Nephron progenitor cell (in vitro differentiated cells): ENCODE data around the gene PCDH15.

Source experiments
- DNase-seq: peaks from one replicate; pipeline ENCODE4 v3.0.0; 2021
- H3K27ac Mint-ChIP-seq: 2 replicates; pipeline ENCODE4 v1.8.0; 2021; ENCODE audit warnings: mild to moderate bottlenecking, moderate library complexity, mixed read lengths
- H3K27me3 Mint-ChIP-seq: 2 replicates; pipeline ENCODE4 v1.8.0; 2021; ENCODE audit warnings: mild to moderate bottlenecking, low read depth, mixed read lengths; ENCODE audit not compliant: poor library complexity
- H3K36me3 Mint-ChIP-seq: 2 replicates; pipeline ENCODE4 v1.8.0; 2021; ENCODE audit warnings: low read depth, mixed read lengths
- H3K4me1 Mint-ChIP-seq: 2 replicates; pipeline ENCODE4 v1.8.0; 2021; ENCODE audit warnings: mixed read lengths
- H3K4me3 Mint-ChIP-seq: 2 replicates; pipeline ENCODE4 v1.8.0; 2021; ENCODE audit warnings: mild to moderate bottlenecking, moderate library complexity, mixed read lengths
- H3K9me3 Mint-ChIP-seq: 2 replicates; pipeline ENCODE4 v1.8.0; 2021; ENCODE audit warnings: mild to moderate bottlenecking, moderate library complexity, mixed read lengths
- TF ChIP-seq, protein P1 (sequence below): fragments of 200-600 bp; sonication (generic); IDR thresholded peaks from 2 replicates; pipeline ENCODE4 v1.5.0; 2021; ENCODE audit warnings: antibody characterized with exemption

PCDH15 gene

DNA sequence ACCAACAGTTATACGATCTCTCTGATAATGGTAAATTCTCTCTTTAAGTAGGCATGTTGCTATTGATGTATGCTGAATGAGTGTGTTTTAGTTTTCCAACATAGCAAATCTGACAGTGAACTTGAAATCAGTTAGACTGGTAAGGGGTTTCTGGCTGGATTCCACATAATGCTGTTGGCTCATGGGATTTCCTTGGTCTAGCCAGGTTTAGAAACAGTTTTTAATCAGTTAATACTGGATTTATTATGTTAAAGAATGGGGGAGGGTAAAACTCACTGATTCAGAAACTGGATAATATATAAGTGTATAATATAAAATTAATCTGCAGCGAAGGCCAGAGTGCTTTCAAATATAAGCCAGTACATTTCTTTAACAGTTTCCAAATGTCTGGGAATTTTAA lies 55.6 kb downstream of the PCDH15 start:
- no peaks in the 10 kb centered on the region for H3K9me3 Mint-ChIP-seq
- no peak overlapping the region for H3K4me3 Mint-ChIP-seq
- H3K27ac Mint-ChIP-seq, result no peak overlapping the region
- peaks cover 3% of the 10 kb centered on the region for H3K27me3 Mint-ChIP-seq
- DNase-seq, result no peak
- TF ChIP-seq, protein P1, sequence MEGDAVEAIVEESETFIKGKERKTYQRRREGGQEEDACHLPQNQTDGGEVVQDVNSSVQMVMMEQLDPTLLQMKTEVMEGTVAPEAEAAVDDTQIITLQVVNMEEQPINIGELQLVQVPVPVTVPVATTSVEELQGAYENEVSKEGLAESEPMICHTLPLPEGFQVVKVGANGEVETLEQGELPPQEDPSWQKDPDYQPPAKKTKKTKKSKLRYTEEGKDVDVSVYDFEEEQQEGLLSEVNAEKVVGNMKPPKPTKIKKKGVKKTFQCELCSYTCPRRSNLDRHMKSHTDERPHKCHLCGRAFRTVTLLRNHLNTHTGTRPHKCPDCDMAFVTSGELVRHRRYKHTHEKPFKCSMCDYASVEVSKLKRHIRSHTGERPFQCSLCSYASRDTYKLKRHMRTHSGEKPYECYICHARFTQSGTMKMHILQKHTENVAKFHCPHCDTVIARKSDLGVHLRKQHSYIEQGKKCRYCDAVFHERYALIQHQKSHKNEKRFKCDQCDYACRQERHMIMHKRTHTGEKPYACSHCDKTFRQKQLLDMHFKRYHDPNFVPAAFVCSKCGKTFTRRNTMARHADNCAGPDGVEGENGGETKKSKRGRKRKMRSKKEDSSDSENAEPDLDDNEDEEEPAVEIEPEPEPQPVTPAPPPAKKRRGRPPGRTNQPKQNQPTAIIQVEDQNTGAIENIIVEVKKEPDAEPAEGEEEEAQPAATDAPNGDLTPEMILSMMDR, result no peak
- H3K4me1 Mint-ChIP-seq, result no peaks in the 10 kb centered on the region
- no peaks in the 10 kb centered on the region for H3K36me3 Mint-ChIP-seq

DNA sequence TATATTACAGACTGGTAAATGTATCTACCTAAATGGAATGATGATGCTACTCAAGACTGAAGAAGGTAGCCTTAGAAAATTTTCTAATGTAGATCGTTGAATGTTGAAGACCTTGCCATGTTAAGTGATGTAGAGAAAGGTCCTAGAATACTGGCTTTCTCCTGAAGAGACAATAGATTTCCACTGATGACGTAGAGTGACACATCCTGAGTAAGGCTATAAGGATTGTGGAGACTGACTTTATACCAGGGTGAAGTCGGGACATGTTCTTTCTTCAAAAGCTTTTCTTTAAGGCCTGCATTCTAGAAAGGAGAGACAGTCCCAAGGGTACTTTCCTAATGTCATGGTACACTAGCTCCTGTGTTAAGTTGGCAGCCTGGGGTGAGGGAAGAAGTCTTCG lies 58.6 kb downstream of the PCDH15 start:
- Mint-ChIP-seq H3K36me3 (no peaks in the 10 kb centered on the region), H3K4me3 (no peak overlapping the region), H3K27ac (no peak overlapping the region), H3K4me1 (peaks cover 8% of the 10 kb centered on the region), H3K27me3 (peaks cover 3% of the 10 kb centered on the region), H3K9me3 (no peaks in the 10 kb centered on the region)
- TF ChIP-seq, protein P1, result no peak
- no peak for DNase-seq

- TF ChIP-seq, protein P1, result no peak
- H3K9me3 Mint-ChIP-seq, result peaks cover 33% of the 10 kb centered on the region
- H3K4me3 Mint-ChIP-seq, result no peak overlapping the region
- H3K27me3 Mint-ChIP-seq, result no peaks in the 10 kb centered on the region
- DNase-seq, result no peak
- no peak overlapping the region for H3K27ac Mint-ChIP-seq
- peaks cover 10% of the 10 kb centered on the region for H3K36me3 Mint-ChIP-seq
- H3K4me1 Mint-ChIP-seq, result no peaks in the 10 kb centered on the region
Observed at GRCh38 chr10:54728511-54728910, 72.5 kb downstream of the PCDH15 start.

GRCh38 chr10:54722075-54722474 lies 79.0 kb downstream of the PCDH15 start:
- TF ChIP-seq, protein P1, result no peak
- peaks cover 4% of the 10 kb centered on the region for H3K36me3 Mint-ChIP-seq
- H3K27me3 Mint-ChIP-seq, result no peaks in the 10 kb centered on the region
- no peak overlapping the region for H3K27ac Mint-ChIP-seq
- no peak overlapping the region for H3K4me3 Mint-ChIP-seq
- no peaks in the 10 kb centered on the region for H3K4me1 Mint-ChIP-seq
- H3K9me3 Mint-ChIP-seq, result peaks cover 28% of the 10 kb centered on the region
- no peak for DNase-seq

GRCh38 chr10:54710918-54711317 lies 90.1 kb downstream of the PCDH15 start:
- Mint-ChIP-seq H3K36me3 (no peaks in the 10 kb centered on the region), H3K27ac (no peak overlapping the region), H3K4me3 (no peak overlapping the region), H3K27me3 (peaks cover 2% of the 10 kb centered on the region), H3K4me1 (peaks cover 5% of the 10 kb centered on the region), H3K9me3 (no peaks in the 10 kb centered on the region)
- no peak for DNase-seq
- TF ChIP-seq, protein P1, result no peak

DNA sequence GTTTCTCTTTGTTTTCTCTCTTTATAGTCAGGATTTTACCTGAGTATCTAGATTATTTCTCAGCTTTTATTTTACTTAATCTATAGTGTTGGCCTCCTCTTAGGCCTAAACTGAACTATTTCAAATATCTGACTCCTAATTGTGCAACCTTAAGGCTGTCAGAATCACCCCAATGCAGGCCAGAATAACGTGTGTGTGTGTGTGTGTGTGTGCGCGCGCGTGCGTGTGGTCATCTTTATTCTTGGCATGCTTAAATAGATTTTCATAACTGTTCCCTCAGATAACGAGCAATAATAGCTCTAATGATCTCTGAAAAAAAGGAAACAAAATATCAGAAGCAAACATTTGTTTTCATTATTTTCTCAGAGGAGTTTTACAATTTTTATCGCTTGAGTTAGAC lies 92.4 kb downstream of the PCDH15 start:
- no peaks in the 10 kb centered on the region for H3K36me3 Mint-ChIP-seq
- TF ChIP-seq, protein P1, result no peak

More for the DNA sequence above, 92.4 kb downstream of the PCDH15 start:
- H3K27me3 Mint-ChIP-seq, result no peaks in the 10 kb centered on the region
- no peaks in the 10 kb centered on the region for H3K4me1 Mint-ChIP-seq
- H3K27ac Mint-ChIP-seq, result no peak overlapping the region
- H3K9me3 Mint-ChIP-seq, result peaks cover 7% of the 10 kb centered on the region
- no peak overlapping the region for H3K4me3 Mint-ChIP-seq
- no peak for DNase-seq
